ENCODE results near the gene FBXL22.

DNA sequence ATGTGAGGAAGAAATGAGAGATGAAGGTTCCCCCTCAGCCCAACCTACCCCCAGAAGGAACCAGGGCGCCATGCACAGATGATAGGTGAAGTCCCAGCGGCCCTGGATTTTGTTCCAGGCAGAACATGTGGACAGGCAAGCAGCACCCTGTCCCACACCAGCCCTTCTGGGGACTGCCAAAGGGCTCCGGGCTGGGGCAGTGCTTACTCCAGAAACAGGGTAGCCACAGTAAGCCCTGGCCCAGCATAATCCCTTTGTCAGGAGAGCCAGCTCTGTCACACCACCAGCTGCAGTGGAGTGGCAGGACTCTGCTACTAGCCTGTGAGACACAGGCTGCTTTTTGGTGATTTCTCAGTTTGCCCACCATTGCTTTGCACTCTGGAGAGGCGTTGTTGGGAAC is 6.3 kb downstream of the FBXL22 start:
- TF ChIP-seq EZH2 (IDR thresholded peaks at IDR 0.05; ENCODE audit: borderline replicate concordance), result no peak
- TF ChIP-seq, protein P1, sequence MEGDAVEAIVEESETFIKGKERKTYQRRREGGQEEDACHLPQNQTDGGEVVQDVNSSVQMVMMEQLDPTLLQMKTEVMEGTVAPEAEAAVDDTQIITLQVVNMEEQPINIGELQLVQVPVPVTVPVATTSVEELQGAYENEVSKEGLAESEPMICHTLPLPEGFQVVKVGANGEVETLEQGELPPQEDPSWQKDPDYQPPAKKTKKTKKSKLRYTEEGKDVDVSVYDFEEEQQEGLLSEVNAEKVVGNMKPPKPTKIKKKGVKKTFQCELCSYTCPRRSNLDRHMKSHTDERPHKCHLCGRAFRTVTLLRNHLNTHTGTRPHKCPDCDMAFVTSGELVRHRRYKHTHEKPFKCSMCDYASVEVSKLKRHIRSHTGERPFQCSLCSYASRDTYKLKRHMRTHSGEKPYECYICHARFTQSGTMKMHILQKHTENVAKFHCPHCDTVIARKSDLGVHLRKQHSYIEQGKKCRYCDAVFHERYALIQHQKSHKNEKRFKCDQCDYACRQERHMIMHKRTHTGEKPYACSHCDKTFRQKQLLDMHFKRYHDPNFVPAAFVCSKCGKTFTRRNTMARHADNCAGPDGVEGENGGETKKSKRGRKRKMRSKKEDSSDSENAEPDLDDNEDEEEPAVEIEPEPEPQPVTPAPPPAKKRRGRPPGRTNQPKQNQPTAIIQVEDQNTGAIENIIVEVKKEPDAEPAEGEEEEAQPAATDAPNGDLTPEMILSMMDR (IDR thresholded peaks at IDR 0.05; ENCODE audit: poor library complexity), result no peak
